ENCODE measurements around the gene MDN1.

GRCh38 chr6:89805814-89806371, 13.7 kb downstream of the MDN1 start:
- TF ChIP-seq, protein P1, sequence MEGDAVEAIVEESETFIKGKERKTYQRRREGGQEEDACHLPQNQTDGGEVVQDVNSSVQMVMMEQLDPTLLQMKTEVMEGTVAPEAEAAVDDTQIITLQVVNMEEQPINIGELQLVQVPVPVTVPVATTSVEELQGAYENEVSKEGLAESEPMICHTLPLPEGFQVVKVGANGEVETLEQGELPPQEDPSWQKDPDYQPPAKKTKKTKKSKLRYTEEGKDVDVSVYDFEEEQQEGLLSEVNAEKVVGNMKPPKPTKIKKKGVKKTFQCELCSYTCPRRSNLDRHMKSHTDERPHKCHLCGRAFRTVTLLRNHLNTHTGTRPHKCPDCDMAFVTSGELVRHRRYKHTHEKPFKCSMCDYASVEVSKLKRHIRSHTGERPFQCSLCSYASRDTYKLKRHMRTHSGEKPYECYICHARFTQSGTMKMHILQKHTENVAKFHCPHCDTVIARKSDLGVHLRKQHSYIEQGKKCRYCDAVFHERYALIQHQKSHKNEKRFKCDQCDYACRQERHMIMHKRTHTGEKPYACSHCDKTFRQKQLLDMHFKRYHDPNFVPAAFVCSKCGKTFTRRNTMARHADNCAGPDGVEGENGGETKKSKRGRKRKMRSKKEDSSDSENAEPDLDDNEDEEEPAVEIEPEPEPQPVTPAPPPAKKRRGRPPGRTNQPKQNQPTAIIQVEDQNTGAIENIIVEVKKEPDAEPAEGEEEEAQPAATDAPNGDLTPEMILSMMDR (IDR thresholded peaks at IDR 0.05): no peak
- TF ChIP-seq POLR2A (IDR thresholded peaks at IDR 0.05): no peak
